Brain pericyte (primary cell): ENCODE data around the gene FFAR1.

Experiments
- DNase-seq: peaks from one replicate; pipeline ENCODE4 v3.0.0-alpha.2; 2012; ENCODE audit warnings: low read depth, low spot score

FFAR1 gene

DNA sequence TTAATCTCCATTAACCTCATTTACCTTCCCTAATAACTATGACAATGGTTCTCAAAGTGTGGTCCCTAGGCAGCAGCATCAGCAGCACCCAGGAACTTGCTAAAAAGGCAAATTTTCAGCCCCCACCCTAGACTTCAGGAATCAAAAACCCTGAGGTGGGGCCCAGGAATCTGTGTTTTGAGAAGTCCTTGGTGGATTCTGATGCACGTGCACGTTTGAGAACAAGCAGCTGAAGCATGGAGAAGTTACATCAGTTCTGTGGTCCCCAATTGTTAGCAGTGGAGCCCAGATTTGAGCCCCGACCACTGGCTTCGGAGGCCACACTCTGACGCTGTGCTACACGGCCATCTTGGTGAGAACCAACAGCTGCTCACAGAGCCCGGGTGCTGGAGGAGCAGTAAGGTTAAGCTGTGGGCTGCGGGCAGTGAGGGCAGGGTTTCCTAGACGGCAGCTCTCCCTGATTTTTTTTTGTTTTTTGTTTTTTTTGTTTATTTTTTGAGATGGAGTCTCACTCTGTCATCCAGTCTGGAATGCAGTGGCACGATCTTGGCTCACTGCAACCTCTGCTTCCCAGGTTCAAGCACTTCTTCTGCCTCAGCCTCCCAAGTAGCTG is 32.7 kb upstream of the FFAR1 start:
- no peak for DNase-seq

DNA sequence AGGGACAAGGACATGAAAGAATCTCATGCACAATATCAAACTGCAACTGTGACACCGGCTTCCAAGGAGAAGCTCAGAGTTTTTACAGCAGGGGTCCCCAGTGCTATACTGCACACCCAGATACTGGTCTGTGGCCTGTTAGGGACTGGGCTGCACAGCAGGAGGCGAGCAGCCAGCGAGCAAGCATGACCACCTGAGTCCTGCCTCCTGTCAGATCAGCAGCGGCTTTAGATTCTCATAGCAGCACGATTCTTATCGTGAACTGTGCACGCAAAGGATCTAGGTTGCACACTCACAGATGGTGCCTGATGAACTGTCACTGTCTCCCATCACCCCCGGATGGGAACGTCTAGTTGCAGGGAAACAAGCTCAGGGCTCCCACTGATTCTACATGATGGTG is 31.8 kb upstream of the FFAR1 start:
- DNase-seq = no peak

DNA sequence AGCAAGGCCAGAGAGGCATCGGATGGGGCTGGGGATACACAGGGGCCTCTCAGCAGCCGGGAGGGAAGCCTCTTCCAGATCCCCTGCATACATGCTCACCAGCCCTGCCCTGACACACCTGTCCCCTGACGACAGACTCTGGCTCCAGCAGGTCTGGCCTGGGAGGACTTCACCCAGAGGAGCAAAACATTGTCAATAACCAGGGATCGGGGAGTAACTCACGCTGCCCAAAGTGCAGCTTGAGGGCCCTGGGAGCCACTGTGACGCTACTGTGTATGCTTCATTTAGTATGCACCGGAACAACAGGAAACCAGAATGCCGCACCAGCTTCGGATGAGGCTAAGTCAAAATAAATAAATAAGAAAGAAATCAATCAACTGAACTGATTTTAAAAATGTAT is 31.1 kb upstream of the FFAR1 start:
- no peak for DNase-seq

DNA sequence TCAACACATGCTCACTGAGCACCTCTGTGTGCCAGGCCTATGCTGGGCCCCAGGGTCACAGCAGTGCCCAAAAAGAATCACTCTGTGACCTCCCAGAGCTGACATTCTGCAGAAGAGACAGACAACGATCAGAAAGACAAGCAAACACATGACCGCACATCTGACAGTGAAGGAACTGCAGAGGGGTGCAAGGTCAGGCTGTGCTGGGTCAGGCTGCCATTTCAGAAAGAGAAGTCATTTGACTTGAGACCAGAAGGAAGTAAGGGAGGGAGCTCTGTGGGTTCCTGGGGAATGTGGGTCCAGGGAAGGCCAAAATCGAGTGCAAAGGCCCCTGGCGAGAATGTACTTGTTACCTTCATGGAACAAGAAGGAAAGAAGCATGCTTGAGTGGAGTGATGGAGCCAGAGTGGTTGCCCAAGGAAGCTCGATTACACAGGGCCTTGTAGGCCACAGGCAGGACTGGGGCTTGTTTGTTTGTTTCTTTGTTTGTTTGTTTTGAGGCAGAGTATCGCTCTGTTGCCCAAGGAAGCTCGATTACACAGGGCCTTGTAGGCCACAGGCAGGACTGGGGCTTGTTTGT is 30.1 kb upstream of the FFAR1 start:
- DNase-seq = no peak

DNA sequence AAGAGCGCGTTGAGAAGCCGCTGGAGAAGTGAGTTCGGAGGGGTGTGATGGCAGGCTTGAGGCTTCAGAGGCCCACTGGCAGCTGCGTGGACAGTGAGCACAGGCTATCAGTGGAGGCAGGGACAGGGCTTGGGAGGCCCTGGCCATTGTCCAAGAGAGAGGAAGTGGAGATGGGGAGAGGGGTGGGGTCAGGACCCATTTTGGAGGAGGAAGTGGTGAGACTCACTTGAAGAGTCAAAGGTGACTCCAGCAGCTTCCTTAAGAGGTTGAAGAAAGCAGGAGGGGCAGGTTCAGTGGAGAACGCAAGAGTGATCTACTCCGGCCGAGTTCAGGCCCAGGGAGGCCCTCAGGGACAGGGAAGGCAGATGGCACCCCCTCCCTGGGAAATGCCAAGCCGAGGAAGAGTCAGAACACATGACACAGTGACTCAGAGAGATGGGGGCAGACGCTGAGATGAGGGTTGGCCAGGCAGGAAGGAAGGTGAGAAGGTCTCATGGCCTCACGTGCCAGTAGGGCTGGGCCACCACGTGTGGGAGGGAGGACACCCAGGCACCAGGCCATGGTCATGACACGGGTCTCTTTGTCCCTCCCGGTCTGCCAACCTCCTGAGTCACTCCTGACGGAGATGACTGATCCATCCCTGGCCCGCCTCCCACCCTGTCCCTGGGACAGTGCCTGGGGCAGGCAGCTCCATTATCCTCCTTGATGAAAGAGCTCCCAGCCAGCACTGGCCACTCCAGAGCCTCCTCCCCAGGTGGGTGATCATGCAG is 28.8 kb upstream of the FFAR1 start:
- no peak for DNase-seq

DNA sequence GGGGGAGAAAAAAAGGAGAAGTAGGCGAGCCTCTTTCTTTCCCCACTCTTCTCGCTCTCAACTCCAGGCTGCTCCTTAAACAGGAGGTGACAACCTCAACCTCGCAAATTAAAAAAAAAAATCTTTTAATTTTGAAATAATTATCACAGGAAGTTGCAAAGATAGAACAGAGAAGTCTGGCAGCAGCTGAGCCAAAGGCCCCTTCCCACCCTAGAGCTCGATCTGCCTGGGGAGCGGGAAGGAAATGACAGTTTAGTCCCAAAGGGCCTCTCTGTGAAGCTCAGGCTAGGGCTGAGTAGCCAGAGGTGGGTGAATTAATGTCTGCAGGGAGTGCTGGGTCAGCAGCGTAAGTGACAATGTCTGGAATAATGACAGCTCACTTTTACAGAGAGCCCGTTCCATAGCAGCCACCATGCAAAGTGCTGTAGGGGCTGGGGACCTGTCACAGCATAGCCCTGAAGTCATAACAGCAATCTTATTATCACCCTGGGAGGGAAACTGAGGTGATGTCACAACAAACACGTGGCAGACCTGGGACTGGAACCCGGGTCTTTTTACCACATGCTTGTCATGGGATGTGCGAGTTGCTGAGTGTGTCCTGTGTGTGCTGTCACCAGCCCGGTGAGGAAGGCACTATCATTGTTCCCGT is 27.5 kb upstream of the FFAR1 start:
- DNase-seq = no peak

DNA sequence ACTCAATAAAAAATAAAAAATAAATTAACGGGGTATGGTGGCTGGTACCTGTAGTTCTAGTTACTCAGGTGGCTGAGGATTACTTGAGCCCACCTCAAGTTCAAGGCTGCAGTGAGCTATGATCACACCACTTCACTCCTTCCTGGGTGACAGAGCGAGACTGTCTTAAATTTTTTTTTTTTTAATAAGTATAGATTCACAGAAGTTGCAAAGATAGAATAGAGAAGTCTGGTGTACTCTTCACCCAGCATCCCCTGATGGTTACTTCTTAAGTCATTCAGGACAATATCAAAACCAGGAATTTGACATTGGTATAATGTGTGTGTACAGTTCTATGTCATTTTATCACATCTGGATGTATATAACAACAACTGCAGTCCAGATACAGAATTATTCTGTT is 26.4 kb upstream of the FFAR1 start:
- no peak for DNase-seq

DNA sequence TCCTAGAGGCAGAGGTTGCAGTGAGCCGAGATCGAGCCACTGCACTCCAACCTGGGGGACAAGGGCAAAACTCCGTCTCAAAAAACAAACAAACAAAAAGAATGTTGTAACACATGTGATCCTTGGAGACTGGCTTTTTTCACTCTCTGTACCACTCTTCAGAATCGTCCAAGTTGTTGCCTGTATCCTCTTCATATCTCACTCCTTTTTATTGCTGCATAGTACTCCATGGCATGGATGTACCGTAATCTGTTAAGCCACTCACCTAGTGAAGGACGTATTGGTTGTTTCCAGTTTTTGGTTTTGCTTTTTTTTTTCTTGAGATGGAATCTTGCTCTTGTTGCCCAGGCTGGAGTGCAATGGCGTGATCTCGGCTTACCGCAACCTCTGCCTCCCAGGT is 25.7 kb upstream of the FFAR1 start:
- no peak for DNase-seq

DNA sequence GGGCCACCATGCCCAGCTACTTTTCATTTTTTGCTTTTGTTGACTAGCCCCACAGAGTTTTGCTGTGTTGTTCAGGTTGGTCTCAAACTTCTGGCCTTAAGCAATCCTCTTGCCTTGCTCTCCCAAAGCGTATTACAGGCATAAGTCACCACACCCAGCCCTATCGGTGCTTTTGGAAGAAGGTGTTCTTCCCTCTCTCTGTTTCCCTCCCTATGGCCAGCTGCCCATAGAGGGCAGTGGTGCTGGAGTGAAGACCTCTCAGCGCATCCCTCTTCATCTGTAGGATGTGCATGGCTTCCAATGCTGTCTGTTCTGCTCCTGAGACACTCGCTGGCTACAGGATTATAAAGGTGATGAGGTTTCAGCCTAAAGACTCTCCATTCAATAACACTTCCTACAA is 20.1 kb upstream of the FFAR1 start:
- no peak for DNase-seq

DNA sequence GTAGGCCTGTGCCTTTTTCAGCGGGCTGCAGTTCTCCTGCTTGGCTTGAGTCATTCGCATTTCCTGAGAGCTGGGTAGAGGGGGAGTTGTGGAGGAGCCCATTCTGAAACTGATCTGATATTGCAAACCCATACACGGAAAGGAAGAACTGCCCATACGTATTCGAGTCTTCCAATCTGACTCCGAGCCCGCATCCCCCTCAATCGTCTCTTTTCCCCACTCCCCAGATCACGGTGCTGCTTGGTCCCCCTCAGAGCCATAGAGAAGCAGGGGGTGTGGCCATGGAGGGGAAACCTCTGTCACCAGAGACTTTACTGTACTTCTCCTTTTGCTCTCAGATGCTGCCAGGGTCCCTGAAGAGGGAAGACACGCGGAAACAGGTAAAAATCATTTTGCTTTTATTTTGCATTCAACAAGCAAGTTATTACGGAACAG is 18.8 kb upstream of the FFAR1 start, which contains the start of gene CD22:
TSS of gene CD22 (plus strand) at position 337 of the 435 bp plus-strand sequence. CDS start 2,854 bp downstream, outside the sequence.
- DNase-seq = no peak

DNA sequence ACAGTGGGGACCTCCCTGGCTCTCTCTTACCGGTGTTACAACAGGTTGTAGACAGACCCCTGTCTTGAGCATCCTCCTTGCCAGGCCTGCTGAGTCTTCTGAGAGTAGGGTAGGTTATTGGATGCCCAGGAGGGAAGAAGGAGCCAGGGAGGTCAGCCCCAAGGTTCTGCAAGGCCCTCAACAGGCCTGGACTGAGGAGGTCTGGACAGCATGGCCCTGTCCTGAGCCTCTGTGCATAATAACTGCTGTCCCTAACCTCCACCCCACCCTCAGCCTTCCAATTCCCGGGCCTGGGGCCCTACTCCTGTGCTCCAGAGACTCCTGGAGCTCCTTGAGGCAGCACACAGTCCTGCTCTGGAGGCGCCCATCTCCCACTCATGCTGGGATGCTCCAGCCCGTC is 18.4 kb upstream of the FFAR1 start:
- DNase-seq = no peak

DNA sequence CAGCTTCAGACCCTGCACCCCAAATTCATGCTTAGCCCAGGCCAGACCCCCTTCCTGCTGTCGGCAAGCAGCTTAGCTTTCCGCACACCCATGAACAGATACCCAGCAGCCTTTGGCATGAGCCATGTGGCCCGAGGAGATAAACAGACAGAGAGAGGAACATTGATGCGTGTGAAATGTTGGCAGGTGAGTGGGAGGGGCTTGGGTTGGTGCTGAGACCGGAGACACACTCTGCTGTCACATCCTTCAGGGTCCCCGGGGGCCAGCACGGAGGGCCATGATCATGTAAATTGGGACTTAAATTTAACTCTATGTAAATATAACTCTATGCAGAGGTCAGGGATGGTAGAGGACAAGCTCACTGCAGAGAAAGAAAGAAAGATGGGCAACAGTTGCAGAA is 17.2 kb upstream of the FFAR1 start:
- no peak for DNase-seq

DNA sequence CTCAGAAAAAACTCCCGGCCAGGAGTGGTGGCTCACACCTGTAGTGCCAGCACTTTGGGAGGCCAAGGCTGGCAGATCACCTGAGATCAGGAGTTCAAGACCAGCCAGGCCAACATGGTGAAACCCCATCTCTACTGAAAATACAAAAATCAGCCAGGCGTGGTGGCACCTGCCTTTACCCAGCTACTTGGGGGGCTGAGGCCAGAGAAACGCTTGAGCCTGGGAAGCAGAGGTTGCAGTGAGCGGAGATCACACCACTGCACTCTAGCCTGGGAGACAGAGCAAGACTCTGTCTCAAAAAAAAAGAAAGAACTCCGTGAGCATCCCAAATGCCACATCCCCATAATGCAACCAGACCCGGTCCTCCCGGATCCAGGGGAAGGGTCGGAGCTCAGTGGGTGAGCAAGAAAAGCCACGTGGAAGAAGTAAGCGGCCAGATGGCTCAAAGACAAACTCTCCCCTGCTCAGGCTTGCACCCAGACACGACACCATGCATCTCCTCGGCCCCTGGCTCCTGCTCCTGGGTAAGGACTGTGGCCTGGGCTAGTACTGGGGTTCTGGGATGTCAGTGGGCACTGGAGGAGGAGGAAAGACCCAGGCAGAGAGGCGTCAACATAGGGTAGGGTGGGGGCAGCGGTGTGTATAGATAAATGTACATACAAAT is 16.0 kb upstream of the FFAR1 start:
- no peak for DNase-seq

DNA sequence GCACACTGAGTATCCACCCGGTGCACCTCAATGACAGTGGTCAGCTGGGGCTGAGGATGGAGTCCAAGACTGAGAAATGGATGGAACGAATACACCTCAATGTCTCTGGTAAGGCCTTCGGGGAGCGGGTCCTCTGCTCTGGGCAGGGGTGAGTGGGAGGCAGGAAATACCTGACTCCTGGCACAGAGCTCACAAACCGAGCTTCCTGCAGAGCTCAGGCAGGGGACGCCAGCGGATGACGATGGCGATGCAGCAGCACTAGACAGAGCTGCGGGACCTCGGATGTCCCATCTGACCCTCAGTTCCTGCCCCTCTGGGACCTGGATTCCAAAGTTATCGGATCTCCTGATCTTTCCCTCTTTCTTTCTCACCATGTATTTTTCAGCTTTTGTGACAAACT is 14.9 kb upstream of the FFAR1 start:
- no peak for DNase-seq

DNA sequence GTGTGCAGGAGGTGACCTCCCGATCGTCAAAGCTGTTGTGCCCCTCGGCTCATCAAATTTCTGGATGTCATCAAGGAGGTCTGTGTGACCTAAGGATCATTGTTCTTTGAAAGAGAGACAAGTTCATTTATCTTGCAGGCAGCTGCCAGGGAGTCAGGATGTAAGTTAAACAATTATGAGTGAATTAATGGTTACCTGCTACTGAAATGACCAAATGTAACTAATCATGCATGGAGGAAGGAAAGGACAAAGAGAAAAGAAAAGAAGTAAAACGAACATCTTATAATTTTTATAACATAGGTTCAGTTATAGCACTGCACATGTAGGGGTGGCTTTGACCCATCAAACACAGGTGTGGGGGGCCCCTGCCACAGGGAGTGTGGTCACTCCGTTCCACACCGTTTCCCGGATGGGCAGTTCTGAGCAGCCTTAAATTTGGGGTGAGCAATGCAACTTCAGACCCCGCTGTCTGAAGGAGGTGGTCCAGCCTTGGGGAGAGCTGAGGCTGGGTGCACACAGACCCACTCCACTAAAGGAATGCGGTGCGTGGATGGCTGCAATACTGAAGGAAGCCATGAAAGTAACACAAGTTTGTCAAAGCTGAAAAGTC is 13.5 kb upstream of the FFAR1 start:
- DNase-seq = no peak

DNA sequence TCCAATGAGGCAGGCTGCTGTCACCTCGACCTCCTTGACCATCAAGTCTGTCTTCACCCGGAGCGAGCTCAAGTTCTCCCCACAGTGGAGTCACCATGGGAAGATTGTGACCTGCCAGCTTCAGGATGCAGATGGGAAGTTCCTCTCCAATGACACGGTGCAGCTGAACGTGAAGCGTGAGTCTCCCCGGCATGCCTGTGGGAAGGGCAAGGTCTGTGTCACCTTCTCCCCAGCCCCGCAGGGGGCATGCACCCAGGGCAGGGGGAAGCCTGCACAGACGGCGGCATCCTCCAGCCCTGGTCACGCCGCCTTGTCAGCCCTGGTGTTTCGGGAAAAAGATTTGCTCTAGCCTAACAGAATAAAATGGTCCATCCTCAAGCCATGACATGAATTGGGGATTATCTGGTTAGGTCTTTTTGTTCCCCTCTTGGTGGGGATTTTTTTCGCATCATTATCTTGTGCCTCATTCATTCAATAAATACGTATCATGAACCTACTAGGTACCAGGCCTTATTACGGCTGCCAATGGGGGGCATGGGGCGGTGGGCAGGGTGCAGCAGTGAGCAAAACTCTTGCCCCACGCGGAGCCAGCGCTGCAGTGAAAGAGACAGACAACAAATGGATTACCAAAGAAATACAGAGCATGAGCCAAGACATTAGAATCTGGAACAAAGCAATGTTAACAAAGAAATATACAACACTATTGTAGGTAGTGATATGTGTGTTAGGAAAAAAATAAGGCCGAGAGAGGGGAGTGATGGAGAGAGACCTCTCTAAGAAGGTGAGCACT is 11.3 kb upstream of the FFAR1 start:
- no peak for DNase-seq

DNA sequence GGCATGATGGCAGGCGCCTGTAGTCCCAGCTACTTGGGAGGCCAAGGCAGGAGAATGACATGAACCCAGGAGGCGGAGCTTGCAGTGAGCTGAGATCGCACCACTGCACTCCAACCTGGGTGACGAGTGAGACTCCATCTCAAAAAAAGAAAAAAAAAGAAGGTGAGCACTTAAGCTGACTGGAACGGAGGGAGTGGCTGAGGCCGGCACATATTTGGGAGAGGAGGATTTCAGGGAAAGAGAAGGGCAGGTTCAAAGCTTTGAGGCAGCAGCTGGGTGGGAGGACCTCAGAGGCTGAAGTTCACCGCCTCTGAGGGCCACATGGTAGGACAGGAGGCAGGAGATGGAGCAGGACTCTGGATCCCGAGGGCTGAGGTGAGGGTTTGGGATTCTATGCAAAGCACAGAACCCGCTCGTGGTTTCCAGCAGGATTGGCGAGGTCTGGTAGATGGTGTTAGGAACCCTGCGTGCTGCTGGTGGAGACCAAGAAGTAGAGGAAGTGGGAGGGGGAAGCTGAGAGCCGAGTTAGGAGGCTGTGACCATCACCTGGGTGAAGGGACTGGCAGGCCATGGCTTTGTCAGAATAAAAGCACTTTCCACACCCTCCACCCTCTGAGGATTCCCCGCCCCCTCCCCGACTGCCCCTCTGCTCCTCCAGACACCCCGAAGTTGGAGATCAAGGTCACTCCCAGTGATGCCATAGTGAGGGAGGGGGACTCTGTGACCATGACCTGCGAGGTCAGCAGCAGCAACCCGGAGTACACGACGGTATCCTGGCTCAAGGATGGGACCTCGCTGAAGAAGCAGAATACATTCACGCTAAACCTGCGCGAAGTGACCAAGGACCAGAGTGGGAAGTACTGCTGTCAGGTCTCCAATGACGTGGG is 10.4 kb upstream of the FFAR1 start:
- no peak for DNase-seq

DNA sequence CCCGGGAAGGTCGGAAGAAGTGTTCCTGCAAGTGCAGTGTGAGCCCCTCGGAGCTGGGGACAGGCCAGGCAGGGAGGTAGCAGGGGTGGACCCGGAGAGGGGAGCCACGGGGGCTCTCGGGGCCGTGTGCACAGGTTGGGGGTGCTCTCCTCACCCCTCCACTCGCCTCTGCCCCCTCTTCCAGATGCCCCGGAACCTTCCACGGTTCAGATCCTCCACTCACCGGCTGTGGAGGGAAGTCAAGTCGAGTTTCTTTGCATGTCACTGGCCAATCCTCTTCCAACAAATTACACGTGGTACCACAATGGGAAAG is 9.8 kb upstream of the FFAR1 start:
- no peak for DNase-seq

DNA sequence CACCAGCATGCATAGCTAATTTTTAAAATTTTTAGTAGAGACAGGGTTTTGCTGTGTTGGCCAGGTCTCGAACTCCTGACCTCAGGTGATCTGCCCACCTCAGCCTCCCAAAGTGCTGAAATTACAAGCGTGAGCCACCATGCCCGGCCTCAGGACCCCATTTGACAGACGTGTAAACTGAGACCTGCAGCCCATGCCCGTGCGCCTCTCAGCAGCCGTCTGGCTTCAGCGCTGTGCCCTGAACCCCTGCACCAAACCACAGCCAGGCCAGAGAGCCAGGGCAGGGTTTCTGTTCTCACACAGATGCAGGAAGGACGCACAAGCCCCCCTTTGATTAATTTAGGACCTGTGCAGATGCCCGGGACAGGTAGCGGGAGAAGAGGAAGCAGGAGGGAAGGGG is 7.3 kb upstream of the FFAR1 start:
- DNase-seq = no peak

DNA sequence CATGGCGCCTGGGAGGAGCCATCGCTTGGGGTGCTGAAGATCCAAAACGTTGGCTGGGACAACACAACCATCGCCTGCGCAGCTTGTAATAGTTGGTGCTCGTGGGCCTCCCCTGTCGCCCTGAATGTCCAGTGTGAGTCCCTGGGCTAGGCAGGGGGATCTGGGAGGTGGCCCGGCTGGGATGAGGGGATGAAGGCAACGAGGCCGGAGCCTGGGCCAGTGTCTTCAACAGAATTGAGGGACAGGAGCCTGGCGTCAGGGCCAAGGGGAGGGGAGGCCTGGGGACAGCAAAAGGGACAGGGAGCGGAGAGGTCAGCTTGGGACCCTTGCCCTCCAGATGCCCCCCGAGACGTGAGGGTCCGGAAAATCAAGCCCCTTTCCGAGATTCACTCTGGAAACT is 6.7 kb upstream of the FFAR1 start:
- no peak for DNase-seq
